Measurements from ENCODE around the gene PKNOX2.

- TF ChIP-seq, protein P1, sequence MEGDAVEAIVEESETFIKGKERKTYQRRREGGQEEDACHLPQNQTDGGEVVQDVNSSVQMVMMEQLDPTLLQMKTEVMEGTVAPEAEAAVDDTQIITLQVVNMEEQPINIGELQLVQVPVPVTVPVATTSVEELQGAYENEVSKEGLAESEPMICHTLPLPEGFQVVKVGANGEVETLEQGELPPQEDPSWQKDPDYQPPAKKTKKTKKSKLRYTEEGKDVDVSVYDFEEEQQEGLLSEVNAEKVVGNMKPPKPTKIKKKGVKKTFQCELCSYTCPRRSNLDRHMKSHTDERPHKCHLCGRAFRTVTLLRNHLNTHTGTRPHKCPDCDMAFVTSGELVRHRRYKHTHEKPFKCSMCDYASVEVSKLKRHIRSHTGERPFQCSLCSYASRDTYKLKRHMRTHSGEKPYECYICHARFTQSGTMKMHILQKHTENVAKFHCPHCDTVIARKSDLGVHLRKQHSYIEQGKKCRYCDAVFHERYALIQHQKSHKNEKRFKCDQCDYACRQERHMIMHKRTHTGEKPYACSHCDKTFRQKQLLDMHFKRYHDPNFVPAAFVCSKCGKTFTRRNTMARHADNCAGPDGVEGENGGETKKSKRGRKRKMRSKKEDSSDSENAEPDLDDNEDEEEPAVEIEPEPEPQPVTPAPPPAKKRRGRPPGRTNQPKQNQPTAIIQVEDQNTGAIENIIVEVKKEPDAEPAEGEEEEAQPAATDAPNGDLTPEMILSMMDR (conservative IDR thresholded peaks at IDR 0.05 in 1 of 2, IDR thresholded peaks at IDR 0.05 in 1 of 2; ENCODE audit: extremely low read depth in 1 of 2, insufficient read depth in 1 of 2, low read depth in 1 of 2, low read length in 2 of 2): no peak
- TF ChIP-seq EZH2 (IDR thresholded peaks at IDR 0.05; ENCODE audit: borderline replicate concordance, low read length): no peak
Measured at GRCh38 chr11:125272092-125272491, 107.5 kb downstream of the PKNOX2 start.
